NK-92 treated with Interleukin-12 subunit alpha and Interleukin-12 subunit beta, amount 100 ng/mL, for 24 hours (cell line): ENCODE measurements around the gene RNF150.

Source experiments
- DNase-seq: peaks from one replicate; lab custom pipeline; 2025; lab: John Stamatoyannopoulos, UW

RNF150 gene

DNA sequence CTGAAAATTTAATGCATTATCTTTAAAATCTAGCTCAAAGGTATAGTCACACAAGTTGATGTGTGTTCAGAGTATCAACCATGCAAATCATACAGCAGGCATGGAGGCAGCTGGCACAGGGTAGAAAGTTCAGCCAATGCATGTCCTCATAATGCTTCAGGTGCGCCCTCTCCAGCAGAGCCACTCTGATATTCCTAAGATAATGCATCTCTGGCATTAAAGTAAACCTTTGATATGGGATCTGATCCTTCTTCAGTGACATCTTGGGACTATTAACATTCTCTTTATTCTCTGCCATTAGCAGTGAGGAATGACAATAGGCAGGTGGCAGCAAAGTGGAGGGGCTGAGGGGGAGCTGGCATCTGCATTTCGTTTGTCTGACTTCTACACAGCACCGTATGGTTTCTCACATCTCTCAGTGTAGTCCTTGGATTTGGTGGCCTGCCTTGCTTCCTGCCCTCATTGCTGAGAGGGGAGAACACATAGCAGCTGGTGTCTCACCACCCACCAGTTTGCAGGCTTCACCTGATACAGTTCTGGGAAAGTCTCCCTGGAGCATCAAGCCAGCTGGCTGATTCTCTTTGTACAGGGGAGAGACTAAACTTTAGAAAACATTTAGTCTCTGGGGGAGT, 208.4 kb downstream of the RNF150 start:
- DNase-seq: no peak

DNA sequence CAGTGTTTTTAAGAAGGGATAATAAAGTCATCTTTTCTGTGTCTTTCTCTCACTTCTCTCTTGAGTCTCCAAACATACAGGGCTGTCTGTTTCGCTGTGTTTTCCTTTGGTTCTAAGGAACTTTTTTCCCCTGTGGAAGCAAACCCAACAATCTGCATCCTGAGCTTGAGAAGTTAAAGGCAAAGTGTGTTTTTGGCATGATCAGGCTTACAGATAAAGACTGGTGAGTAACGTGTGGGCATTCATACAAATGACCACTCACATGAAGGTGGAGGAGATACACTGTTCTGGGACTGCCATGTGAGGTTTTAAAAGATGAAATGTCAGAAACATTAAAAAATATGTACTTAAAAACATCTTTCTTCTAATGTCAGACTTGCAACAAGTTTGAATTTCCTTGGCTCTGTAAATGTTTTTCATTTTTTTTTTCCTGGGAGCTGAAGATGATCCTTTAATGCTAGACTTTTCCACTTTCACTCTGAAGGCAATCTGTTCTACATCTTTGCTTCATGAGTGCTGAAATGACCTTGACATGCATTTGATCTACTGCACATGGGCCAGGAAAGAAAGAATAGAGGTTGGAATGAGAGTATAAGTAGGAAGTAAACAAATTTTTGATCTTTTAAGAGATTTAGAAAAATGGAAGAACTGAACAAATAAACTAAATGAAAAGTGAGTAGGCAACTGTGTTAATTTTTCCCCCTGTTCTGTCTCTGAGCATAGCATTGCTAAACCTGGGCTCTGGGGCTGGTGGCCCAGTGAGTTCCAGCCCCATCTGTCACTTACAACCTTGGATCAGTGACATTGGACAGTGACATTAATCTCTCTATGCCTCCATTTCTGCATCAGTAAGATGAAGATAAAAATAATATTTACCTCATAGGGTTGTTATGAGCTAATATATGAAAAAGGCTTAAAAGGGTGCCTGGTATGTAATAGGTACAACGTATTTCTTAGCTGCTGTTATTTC, 226.0 kb downstream of the RNF150 start:
- DNase-seq: no peak

DNA sequence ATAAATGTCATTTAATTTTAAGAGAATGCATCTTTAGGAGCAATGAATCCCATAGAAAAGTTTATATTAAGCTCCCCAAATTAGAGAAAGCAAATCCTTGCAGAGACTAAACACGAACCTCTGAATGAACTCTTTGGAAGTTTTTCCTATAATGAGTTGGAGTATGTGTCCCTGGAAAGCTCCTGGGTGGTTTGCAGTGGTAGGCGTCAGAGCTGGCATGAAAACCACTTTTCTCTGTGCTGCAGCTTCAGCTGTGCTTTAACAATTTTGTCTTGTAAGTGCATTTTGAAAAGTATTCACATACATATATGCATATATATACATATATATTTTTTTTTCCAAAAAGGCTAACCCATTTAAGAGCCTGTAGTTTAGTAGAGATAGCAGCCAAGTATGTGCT, 228.4 kb downstream of the RNF150 start:
- no peak for DNase-seq

DNA sequence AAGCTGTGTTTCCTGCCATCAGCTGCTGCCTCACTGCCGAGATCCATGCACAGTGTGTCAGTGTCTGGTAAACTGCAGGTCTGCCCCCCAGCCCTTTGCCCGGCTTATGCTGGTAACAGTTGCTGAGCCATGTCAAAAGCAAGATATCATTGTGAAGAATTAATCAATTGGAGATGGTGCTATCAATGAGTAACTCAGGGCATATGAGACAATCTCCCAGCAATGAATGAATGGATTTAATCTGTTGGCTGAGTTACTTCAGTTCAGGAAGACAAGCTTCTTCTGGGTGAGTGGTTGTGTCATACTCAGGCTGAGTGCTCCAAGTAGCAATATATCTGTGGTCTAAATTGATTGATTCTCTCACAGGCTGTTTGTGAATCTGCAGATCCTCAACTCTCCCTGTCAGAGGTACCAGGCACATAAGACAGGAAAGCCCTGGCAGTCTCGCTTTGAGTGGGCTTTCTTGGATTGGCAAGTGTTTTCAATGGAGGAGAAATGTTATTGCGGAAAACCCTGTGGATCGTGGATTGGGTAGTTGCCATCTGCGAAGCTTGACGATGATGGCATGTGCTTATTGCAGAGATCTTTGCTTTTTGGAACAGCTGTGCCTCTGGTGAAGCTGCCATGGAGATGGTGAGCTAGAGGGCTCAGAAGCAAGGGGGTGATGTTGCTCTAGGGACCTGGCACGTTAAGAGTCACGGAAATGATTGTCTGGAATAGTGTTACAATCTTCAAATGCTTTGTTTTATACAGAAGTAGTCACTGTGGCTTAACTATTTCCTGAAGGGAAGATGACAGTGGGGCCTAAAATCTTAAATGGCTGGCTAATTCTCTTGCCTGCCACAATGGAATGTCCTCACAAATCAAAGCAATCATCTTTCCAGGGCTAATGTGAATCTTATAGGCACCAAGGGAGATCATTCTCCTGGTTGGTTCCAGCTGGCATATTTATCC, 229.5 kb downstream of the RNF150 start:
- no peak for DNase-seq

DNA sequence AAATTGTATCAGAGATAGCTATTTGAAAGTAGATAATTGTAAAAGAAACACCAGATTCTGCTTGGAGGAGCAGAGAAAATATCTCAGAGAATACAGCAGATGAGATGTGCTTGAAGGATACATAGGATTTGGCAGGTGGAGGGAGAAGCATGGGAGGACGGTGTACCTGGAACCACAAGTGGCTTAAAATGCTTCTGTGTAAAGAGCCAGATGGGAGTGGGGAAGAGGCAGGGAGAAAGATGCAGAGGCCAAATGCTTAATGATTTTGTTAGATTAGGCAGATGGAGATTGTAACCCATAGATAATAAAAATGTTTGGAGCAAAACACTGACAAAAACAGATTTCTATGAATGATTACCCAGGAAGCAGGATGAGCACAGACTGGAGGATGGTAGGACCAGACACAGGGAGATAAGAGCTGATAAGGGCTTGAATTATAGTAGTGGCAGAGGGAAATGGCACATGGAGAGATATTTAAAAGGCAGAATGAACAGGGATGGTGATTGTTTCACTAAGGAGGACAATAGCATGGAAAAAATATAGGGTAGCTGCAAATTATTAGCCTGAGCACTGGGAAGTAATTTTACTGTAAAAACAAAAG, 231.4 kb downstream of the RNF150 start:
- no peak for DNase-seq

DNA sequence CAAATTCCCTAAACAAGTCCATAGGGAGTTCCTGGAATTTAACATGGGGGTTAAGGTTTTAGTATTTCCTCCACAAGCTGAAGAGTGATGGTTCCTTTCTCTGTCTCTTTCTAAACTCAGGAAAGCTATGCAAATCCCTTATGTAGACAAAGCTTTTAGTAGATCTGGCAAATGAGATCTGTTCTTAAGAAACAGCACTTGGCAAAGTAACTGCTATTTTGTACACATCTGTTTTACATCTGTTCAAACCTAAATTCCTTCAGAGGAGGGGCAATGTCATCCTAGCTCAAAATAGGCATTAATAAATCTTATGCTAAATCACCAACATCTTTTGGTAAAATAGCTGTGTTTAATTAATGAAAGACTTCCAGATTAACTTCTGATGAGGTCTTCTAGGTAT, 239.3 kb downstream of the RNF150 start:
- no peak for DNase-seq

DNA sequence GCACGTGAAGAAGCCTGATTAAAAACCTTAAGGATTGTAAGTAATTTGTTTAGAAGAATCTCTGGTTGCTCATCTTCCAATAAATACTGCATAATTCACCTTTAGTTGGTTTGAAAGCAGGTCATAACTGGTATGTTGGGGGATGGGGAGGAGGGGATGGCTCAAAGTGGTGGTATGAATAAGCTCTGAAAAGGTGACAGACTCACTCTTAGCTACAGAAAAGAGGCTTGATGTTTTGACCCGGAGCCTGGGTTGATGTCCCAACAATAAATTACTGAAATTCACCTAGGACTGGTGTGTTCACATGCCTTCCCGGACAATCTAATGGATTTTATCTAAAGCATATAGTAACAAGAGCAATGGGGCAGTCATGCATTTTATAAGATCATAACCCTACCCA, 245.2 kb downstream of the RNF150 start:
- no peak for DNase-seq

DNA sequence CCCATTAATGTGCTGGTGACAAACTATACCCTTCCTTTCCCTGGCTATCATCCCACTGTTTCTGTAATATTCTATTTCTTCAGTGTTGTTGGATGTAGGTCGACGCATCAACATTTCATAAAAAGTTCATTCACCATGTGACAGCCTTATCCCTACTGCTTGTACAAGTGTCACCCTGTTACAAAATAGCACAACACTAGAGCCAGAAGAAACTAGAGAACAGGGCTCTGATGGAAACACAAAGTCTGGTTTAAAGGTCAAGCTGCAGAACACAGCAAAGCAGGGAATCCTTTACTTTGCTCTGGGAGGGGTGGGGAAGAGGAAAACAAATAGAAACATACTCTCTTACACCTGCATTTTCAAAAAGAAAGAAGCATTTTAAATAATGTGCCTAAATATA, 245.8 kb downstream of the RNF150 start:
- no peak for DNase-seq

DNA sequence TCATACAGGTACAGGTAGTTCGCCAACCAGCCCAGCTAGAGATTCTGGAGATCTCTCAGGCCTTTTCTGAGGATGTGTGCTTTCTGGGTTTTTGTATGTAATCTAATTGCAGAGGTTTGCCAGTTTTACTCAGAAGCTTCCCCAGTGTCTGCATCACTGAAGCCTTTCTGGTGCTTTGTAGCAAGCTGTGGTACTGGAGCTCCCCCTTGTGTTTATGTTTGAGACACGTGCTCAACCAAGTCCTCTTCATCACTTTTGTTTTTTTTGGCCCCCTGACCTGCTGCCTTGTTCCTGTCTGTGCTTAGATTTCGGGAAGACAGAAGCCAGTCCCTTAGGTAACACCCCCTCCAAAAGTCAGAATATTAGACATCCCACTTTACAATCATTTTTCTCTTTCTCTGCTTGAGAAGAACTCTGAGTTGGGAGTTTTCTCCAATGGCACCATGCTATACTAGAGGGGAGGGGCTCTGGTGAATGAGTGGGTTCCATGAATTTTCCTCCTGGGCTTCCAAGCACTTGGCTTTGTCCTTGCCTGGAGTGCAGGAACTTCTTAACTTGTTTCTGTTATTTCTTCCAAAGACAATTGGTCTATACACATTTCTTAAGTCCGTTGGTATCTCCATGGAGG, 248.7 kb downstream of the RNF150 start:
- DNase-seq: peak; percentile 2

DNA sequence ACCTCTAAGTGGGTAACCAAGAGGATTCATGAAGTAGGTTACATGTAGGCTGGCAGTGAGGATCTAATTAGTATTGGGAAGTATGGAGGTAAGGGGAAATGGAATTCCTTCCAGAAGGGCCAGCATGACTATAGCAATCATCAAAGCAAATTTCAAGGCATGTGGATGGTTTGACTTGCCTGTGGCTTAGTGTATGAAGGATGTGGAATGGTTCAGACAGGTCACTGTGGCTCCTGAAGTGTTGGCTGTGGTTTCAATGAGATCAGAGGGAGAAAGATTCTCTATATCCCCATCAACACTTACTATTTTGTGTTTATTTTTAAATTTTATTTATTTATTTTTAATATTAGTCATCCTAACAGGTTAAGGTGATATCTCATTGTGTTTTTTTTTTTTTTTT, 255.5 kb downstream of the RNF150 start:
- DNase-seq: no peak

DNA sequence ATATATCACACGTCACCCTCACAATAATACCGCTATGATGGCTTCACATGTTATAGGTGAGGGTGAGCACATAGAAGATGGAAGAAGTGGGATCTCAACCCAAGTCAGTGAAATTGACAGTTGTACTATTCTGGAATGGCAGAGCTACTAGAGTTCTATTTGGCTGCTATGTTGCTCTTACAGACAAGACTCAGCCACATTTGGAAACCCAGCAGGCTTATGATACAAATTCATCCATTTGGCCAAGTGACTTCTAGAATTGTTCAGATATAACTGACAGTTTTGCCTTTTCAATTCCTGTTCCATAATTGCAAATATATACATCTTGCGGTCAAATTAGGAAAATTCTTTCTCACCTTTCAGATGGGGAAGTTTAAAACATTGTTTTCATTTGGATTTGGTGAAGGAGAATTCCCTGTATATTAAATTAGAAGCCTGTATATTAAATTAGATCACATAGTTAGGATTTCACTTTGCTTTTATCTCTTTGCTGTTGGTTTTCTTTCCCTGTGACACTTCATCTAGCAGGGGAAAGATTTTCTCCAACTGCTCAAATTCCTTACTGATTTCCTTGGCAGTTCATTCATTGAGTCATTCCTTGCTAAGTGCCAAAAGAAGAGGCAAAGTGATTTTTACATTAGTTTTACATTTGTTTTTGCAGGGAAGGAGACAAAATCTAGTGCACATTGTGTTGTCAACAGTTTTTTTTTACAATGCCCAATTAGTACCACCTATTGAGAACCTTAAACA, 256.5 kb downstream of the RNF150 start:
- DNase-seq: no peak

DNA sequence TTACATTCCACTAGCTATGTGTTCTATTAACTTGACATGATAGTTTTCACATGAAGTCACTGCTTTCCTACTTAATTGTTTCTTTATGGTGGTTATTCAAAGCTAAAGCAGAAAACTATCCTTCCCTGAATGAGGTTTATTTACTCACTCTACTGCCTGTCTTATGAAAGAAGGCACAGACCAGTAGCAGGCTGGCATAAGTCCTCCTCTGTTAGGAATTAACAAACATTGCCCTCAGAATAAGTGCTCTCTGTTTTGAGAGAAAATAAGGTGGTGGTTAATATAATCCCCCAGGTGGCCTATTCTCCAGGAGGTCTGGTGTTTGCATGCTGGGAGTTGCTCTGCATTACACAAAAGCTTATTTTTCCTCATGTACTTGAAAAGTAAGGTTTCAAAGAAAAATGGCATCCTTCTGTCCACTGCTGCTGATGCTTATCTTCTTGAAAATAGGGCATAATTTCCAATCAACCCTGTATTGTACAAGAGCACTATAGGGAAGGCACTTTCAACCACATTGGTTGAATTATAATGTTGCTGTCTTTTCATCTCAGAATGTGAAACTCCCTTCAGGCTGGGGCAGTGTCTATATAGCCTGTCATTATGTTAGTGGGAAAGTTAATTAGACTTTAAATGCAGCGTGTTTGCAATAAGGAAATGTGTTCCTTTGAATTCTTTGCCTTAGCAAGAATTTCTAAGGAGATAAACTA, 257.4 kb downstream of the RNF150 start:
- no peak for DNase-seq

DNA sequence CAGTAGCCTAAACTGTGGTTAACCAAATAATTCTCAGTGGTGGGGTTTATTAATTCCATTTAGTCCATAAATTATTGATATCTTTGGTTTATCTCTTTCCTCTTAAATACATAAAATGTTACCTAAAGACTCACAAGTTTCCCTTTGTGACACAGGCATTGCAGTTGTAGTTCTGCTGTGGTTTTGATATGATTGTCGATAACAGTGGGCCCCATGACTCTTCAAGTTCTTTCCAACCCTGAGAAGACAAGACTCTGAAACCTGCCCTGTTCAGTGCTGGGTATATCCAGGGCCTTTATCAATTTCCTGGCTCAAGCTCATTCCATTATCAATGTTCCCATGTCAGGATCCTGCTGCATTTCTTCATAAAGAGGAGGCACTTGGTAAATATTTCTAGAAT, 259.2 kb downstream of the RNF150 start:
- DNase-seq: no peak

DNA sequence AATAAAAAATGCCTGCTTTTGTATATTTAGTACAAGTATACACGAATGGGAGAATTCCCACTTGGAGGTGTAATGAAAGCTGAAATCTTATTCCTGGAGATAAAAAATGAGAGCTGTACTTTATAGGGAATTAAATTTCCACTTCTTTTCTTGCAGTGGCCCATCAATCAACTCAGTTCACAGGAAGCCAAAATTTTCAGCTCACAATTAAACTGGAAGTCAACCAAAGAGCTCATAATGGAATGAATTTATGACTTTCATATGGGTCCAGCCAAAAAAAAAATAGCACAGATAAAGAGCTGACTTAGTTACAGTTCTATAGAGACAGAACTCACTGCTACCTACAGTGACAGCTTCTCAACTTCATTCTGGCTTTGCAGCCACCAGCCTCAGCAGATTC, 261.9 kb downstream of the RNF150 start:
- DNase-seq: no peak

DNA sequence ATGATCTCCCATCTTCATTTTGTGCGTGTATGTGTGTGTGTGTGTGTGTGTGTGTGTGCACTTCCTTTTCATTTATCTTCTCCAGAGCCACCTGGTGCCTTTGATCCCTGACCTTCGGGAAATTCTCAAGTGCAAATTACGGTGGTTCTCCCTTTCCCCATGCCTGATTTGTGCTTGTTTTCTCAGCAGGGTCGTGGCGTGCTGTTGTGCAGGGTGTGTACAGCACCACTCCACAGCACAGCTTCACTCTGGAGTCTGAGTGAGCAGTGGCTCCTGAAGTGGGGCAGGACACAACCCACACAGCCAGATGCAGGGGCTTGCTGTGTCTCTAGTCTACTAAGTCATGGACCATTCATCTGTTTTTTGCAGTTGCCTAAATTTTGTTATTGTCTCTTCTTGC, 262.8 kb downstream of the RNF150 start:
- no peak for DNase-seq

DNA sequence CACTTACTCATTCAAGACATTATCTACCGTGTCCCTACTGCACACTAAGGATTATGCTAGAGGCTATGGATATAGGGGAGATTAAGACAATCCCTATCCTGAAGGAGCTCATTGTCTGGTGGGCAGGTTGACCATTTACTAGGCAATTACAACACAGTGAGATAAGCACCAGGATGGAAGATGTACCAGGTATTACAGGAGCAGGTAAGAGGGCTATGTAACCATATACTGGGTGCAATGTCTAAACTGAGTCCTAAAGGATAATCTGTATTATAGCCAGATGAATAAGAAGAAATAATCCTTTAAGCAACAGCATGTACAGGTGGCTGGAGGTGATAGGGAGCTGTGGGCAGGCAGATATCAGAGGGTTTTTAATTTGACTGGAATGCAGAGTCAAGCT, 263.8 kb downstream of the RNF150 start:
- no peak for DNase-seq

DNA sequence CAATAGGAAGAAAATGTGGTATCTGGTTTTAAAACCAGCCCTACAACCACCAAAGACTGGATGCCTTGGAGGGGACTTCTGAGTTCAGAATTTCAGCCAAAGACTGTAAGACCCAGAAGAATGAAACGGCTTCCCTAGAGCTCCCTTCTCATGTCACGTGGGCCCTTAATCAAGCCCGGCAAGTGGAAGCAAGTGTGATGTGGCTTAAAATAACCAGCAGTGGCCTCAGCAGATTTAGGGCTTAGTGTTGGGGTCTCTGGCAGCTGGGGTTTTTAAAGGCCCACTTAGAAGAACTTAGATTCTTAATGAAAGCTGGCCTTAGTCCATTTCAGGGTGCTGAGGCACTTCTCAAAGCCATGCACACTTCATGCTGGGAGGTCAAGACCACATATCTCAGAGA, 265.9 kb downstream of the RNF150 start:
- no peak for DNase-seq

DNA sequence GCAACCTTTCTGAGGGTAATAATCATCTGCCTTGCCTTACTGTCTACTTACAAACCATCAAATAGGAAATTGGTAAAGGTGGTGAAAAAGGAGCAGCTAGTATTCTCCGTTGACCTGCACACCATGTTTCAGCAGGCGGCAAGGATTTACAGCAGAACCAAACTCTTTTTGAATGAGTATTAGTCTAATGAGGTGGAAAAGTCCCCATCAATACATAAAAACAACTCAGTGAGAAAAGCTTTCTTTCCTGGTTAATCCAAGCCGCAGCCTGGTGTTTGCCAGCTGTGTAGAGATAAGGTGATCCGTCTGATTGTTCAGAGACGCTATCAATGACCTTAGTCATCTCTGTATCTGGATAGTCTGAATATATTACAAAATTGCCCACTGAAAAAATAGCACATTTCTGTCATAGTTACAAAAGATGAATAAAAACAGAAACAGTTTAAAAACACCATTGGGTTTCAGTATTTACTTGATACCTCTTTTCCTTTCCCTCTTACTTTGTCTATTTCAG, 266.7 kb downstream of the RNF150 start:
- DNase-seq: no peak

DNA sequence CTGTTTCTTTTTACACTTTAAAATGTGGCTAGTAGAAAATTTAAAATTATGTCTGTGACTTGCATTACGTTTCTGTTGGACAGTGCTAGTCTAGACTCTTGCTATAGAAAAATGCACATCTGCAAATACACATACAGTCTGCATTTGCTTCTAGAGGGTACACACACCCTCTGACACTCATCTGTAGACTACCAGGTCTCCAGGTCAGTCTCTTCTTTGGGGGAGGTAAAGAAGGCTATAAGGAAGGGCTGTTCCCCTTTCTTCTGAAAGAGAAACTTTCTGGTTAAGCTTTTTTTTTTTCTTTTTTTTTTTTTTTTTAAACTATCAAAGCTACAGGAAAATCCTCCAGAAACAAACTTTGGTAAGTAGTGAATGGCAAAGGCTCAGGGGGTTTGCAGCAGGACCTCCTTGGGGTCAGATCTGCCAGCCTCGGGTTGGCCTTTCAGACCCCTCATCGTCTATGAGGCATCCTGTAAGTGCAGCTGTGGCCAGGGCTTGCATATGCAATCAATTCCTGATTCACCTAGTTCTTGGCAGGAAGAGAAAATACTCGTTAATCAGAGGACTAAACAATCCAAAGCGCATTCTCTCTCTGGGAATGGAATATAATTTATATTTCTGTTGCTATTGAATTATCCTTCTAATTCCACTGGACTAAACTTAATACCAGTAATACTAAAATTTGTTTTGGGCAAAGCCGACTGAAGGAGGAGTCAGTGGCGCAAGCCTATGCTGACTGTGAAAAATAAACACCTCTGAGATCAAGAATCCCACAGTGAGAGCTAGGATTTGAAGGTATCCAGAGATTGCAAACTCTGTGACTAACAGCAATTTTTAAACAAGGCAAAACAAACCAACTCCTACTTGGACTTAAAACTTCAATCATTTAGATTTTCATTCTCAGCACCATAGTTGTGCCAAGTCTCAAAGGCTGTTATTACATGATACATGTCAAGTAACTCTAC, 267.7 kb downstream of the RNF150 start:
- no peak for DNase-seq
